Prostate gland (tissue), 2 donors: Measurements from ENCODE around the gene MYO7B.

Experiments used
- POLR2A ChIP-seq: fragments of 450-650 bp; IDR thresholded peaks from one replicate; pipeline ENCODE4 v1.6.1; 2016; ENCODE audit warnings: antibody characterized with exemption, mild to moderate bottlenecking
- TF ChIP-seq, protein P1 (sequence below), 4 experiments: fragments of 200-600 bp in 2 of 4; fragments of 450-650 bp in 2 of 4; sonication (generic) in 2 of 4; IDR thresholded peaks; 1 replicate in 3 of 4; 2 replicates in 1 of 4; pipeline ENCODE4 v1.5.1; 2016 to 2019; ENCODE audit warnings: antibody characterized with exemption in 4 of 4, mild to moderate bottlenecking in 2 of 4, moderate library complexity in 2 of 4

DNA sequence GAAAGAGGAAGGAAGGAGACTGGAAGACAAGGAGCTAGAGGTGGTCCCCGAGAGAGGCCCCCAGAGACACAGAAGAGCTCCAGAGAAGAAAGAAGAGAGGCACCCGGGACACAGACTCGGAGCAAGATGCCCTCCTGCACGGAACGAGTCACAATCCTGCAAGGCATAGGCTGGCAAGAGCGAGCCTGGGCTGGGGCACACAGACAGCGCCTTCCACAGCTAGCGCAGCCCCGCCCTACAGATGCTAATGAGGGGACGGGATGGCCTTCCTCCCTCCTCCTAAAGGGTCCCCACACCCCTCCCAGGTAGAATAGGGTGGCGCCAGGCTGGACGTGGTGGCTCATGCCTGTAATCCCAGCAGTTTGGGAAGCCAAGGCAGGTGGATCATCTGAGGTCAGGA, 90.7 kb downstream of the MYO7B start:
- TF ChIP-seq, protein P1, sequence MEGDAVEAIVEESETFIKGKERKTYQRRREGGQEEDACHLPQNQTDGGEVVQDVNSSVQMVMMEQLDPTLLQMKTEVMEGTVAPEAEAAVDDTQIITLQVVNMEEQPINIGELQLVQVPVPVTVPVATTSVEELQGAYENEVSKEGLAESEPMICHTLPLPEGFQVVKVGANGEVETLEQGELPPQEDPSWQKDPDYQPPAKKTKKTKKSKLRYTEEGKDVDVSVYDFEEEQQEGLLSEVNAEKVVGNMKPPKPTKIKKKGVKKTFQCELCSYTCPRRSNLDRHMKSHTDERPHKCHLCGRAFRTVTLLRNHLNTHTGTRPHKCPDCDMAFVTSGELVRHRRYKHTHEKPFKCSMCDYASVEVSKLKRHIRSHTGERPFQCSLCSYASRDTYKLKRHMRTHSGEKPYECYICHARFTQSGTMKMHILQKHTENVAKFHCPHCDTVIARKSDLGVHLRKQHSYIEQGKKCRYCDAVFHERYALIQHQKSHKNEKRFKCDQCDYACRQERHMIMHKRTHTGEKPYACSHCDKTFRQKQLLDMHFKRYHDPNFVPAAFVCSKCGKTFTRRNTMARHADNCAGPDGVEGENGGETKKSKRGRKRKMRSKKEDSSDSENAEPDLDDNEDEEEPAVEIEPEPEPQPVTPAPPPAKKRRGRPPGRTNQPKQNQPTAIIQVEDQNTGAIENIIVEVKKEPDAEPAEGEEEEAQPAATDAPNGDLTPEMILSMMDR (IDR thresholded peaks at IDR 0.05) = no peak
- TF ChIP-seq POLR2A = no peak
